Activated CD4-positive, CD25-positive, alpha-beta regulatory T cell treated with anti-CD3 and anti-CD28 coated beads, Interleukin-2, amount 50 U/mL, for 16 hours (primary cell): ENCODE data around the gene PTPN1.
"Not testable (repeated sequence)": the region's sequence is repeated elsewhere in the genome, so short reads cannot be mapped to it uniquely, and the experiment has no call there.

Experiments used
- DNase-seq: peaks from one replicate; pipeline ENCODE4 v3.0.0-alpha.2; 2020; ENCODE audit warnings: low read depth, low spot score

The PTPN1 gene

GRCh38 chr20:50557549-50558134 lies 47.5 kb downstream of the PTPN1 start:
- DNase-seq = no peak

GRCh38 chr20:50558483-50558925 lies 48.3 kb downstream of the PTPN1 start:
- DNase-seq = no peak

- no peak for DNase-seq
Measured at GRCh38 chr20:50559149-50559548, 49.0 kb downstream of the PTPN1 start.

GRCh38 chr20:50559856-50560638 lies 49.9 kb downstream of the PTPN1 start:
- DNase-seq = no peak

GRCh38 chr20:50560867-50561266 lies 50.7 kb downstream of the PTPN1 start:
- no peak for DNase-seq

GRCh38 chr20:50561379-50562078 lies 51.3 kb downstream of the PTPN1 start:
- peak; percentile 38 for DNase-seq

GRCh38 chr20:50562262-50562701 lies 52.1 kb downstream of the PTPN1 start:
- DNase-seq = no peak

GRCh38 chr20:50563133-50563944 lies 53.2 kb downstream of the PTPN1 start:
- DNase-seq = no peak

GRCh38 chr20:50565383-50565782 lies 55.2 kb downstream of the PTPN1 start:
- no peak for DNase-seq

- no peak for DNase-seq
Measured at GRCh38 chr20:50565871-50566270, 55.7 kb downstream of the PTPN1 start.

- DNase-seq = no peak
Measured at GRCh38 chr20:50567860-50568548, 57.8 kb downstream of the PTPN1 start.

- DNase-seq = no peak
Measured at GRCh38 chr20:50568549-50568942, 58.4 kb downstream of the PTPN1 start.

- not testable (repeated sequence) for DNase-seq
Measured at GRCh38 chr20:50569487-50569863, 59.3 kb downstream of the PTPN1 start.

GRCh38 chr20:50569864-50570836 lies 60.0 kb downstream of the PTPN1 start:
- no peak for DNase-seq

- no peak for DNase-seq
Measured at GRCh38 chr20:50571466-50571865, 61.3 kb downstream of the PTPN1 start.

GRCh38 chr20:50572938-50573777 lies 63.0 kb downstream of the PTPN1 start:
- no peak for DNase-seq

- no peak for DNase-seq
Measured at GRCh38 chr20:50574108-50574507, 63.9 kb downstream of the PTPN1 start.

- DNase-seq = no peak
Measured at GRCh38 chr20:50574586-50574985, 64.4 kb downstream of the PTPN1 start.
